Measurements from ENCODE around the gene PRSS38. TPM values are rescaled to one million over a fixed set of nuclear protein-coding genes. Genes with fewer than 3 reads are reported as not detected.

Gene PRSS38
- total RNA-seq, 1 experiment from 2014 or later: not detected

GRCh38 chr1:227891223-227891954, 75.9 kb downstream of the PRSS38 start:
- TF ChIP-seq, protein P1, sequence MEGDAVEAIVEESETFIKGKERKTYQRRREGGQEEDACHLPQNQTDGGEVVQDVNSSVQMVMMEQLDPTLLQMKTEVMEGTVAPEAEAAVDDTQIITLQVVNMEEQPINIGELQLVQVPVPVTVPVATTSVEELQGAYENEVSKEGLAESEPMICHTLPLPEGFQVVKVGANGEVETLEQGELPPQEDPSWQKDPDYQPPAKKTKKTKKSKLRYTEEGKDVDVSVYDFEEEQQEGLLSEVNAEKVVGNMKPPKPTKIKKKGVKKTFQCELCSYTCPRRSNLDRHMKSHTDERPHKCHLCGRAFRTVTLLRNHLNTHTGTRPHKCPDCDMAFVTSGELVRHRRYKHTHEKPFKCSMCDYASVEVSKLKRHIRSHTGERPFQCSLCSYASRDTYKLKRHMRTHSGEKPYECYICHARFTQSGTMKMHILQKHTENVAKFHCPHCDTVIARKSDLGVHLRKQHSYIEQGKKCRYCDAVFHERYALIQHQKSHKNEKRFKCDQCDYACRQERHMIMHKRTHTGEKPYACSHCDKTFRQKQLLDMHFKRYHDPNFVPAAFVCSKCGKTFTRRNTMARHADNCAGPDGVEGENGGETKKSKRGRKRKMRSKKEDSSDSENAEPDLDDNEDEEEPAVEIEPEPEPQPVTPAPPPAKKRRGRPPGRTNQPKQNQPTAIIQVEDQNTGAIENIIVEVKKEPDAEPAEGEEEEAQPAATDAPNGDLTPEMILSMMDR (IDR thresholded peaks at IDR 0.05; ENCODE audit: unreplicated experiment): no peak
- Mint-ChIP-seq H3K9me3 (ENCODE audit: unreplicated experiment) (no peaks in the 10 kb centered on the region), H3K27me3 (ENCODE audit: insufficient read depth, unreplicated experiment) (no peaks in the 10 kb centered on the region), H3K27ac (ENCODE audit: low read depth, unreplicated experiment) (no peak overlapping the region), H3K4me3 (ENCODE audit: unreplicated experiment) (no peak overlapping the region), H3K4me1 (ENCODE audit: insufficient read depth, unreplicated experiment) (peaks cover 12% of the 10 kb centered on the region), H3K36me3 (ENCODE audit: insufficient read depth, unreplicated experiment) (no peaks in the 10 kb centered on the region)
- no TSS peak for BruUV-seq (replicated peaks)
- intact Hi-C loops (cut with micrococcal nuclease): no loop called here
- no peak for DNase-seq (ENCODE audit: unreplicated experiment)
- POLR2A ChIA-PET: no interaction called here
- CTCF ChIA-PET: no interaction called here

- TF ChIP-seq, protein P1 (IDR thresholded peaks at IDR 0.05; ENCODE audit: unreplicated experiment): no peak
- Mint-ChIP-seq H3K9me3 (ENCODE audit: unreplicated experiment) (no peaks in the 10 kb centered on the region), H3K27ac (ENCODE audit: low read depth, unreplicated experiment) (no peak overlapping the region), H3K4me3 (ENCODE audit: unreplicated experiment) (no peak overlapping the region), H3K4me1 (ENCODE audit: insufficient read depth, unreplicated experiment) (peaks cover 12% of the 10 kb centered on the region), H3K36me3 (ENCODE audit: insufficient read depth, unreplicated experiment) (no peaks in the 10 kb centered on the region), H3K27me3 (ENCODE audit: insufficient read depth, unreplicated experiment) (no peaks in the 10 kb centered on the region)
- intact Hi-C loops (cut with micrococcal nuclease): no loop called here
- ChIA-PET POLR2A (no interaction called here), CTCF (no interaction called here)
- BruUV-seq (replicated peaks): no TSS peak
- no peak for DNase-seq (ENCODE audit: unreplicated experiment)
Observed at GRCh38 chr1:227891955-227892488, 76.5 kb downstream of the PRSS38 start.

DNA sequence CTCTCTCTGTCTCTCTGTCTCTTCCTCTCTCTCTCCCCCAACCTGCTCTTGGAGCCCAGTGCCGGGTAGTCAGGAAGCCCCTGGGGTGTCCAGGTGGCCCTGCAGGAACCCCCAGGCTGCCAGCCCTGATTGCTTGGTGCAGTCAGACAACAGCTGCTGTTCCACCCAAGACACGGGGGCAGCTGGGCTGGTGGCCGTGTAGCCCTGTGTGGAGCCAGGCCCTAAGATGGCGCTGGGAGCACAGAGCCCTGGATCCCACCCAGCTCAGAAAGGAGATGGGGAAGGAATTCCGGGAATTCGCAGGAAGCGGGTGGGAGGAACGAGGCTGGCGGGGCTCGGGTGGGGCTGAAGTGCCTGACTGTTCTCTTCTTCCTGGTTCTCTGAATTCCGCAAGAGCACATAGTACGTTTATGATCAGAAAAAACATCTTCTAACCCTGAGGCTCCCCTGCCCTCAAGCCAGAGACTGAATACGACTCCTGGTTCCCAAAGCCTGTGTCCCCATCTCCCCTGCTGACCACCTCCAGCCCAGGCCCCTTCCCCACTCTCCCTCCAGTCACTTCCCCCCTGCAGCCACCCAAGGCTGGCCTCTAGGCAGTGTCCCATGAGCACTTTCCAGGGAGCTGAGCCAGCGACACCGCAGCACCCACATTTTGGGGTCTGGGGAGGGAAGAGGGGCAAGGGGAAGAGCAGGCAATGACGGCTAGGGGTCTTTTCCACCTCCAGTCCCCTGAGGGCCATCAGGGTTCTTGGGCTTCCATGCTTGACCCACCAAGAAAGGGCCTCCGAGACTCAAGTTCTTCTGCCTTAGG, 77.2 kb downstream of the PRSS38 start:
- TF ChIP-seq, protein P1 (IDR thresholded peaks at IDR 0.05; ENCODE audit: unreplicated experiment): no peak
- Mint-ChIP-seq H3K27ac (ENCODE audit: low read depth, unreplicated experiment) (no peak overlapping the region), H3K27me3 (ENCODE audit: insufficient read depth, unreplicated experiment) (no peaks in the 10 kb centered on the region), H3K4me3 (ENCODE audit: unreplicated experiment) (no peak overlapping the region), H3K4me1 (ENCODE audit: insufficient read depth, unreplicated experiment) (peaks cover 12% of the 10 kb centered on the region), H3K36me3 (ENCODE audit: insufficient read depth, unreplicated experiment) (no peaks in the 10 kb centered on the region), H3K9me3 (ENCODE audit: unreplicated experiment) (no peaks in the 10 kb centered on the region)
- intact Hi-C loops (cut with micrococcal nuclease): no loop called here
- POLR2A ChIA-PET: interaction anchor here (1.4 kb wide), 1 partner anchor 42 kb away, joined by 3 read pairs; no protein-coding TSS in a partner anchor
- CTCF ChIA-PET: interaction anchor here (0.7 kb wide), 1 partner anchor 29 kb away, joined by 3 read pairs; no protein-coding TSS in a partner anchor
- BruUV-seq (replicated peaks): no TSS peak
- DNase-seq (ENCODE audit: unreplicated experiment): no peak

DNA sequence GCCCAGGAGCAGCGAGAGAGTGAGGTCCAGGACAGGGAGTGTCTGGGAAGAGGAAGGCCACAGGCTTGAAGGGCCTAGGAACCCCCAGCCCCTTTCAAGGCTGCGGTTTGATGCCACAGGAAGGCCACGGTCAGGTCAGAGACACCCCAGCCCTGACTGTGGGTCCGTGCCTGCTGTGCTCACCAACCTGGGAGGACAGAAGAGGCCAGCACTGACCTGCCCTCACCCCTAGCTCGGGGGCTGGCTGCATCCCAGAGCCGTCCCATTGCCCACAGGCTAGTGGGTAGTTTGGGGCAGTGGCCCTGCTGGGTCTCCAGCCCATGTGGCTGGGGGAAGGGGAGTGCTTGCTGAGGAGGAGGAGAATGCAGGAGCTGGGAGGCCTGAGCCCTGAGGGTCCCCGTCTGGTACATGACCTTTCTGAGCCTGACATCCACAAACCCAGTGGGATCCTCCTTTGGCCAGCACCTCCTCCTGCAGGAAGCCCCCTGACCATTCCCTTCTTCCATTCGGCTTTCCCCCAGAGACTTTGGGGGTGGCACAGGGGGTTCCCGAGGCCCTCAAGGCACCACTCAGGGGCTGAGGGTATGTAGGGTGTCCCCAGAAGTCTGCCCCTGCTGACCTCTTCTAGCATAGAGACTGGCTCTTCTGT, 77.9 kb downstream of the PRSS38 start:
- intact Hi-C loops (cut with micrococcal nuclease): no loop called here
- CTCF ChIA-PET: interaction anchor here (0.7 to 0.9 kb wide), 2 partner anchors 12 to 30 kb away, joined by 3 read pairs; no protein-coding TSS in a partner anchor
- POLR2A ChIA-PET: interaction anchor here (1.4 kb wide), 1 partner anchor 41 kb away, joined by 3 read pairs; no protein-coding TSS in a partner anchor
- Mint-ChIP-seq H3K36me3 (ENCODE audit: insufficient read depth, unreplicated experiment) (no peaks in the 10 kb centered on the region), H3K4me3 (ENCODE audit: unreplicated experiment) (no peak overlapping the region), H3K9me3 (ENCODE audit: unreplicated experiment) (no peaks in the 10 kb centered on the region), H3K4me1 (ENCODE audit: insufficient read depth, unreplicated experiment) (peaks cover 12% of the 10 kb centered on the region), H3K27ac (ENCODE audit: low read depth, unreplicated experiment) (no peak overlapping the region), H3K27me3 (ENCODE audit: insufficient read depth, unreplicated experiment) (no peaks in the 10 kb centered on the region)
- no TSS peak for BruUV-seq (replicated peaks)
- TF ChIP-seq, protein P1 (IDR thresholded peaks at IDR 0.05; ENCODE audit: unreplicated experiment): no peak
- no peak for DNase-seq (ENCODE audit: unreplicated experiment)
